Loucy (cell line): ENCODE measurements around the gene PPP2R1A.

Experiments used
- H2AFZ ChIP-seq: fragments of 200-600 bp; sonication (generic); 2 replicates; pipeline ENCODE4 v1.6.0; 2016; ENCODE audit warnings: antibody characterized with exemption, mild to moderate bottlenecking, low read length, moderate library complexity
- H3F3A ChIP-seq: fragments of 200-600 bp; 2 replicates; pipeline ENCODE4 v1.6.0; 2016; ENCODE audit warnings: antibody characterized with exemption, low read depth, mild to moderate bottlenecking
- H3K27me3 ChIP-seq: fragments of 200-600 bp; sonication (generic); 2 replicates; pipeline ENCODE4 v1.6.1; 2014; ENCODE audit warnings: low read length, mild to moderate bottlenecking; ENCODE audit not compliant: insufficient read depth, poor library complexity, severe bottlenecking
- H3K36me3 ChIP-seq: fragments of 200-600 bp; sonication (generic); 2 replicates; pipeline ENCODE4 v1.6.1; 2016; ENCODE audit warnings: low read length; ENCODE audit not compliant: insufficient read depth
- H3K4me1 ChIP-seq: fragments of 200-600 bp; sonication (generic); 2 replicates; pipeline ENCODE4 v1.5.1; 2014; ENCODE audit warnings: low read length, mild to moderate bottlenecking; ENCODE audit not compliant: insufficient read depth, poor library complexity, severe bottlenecking
- H3K4me2 ChIP-seq: fragments of 200-600 bp; sonication (generic); 2 replicates; pipeline ENCODE4 v1.6.0; 2014; ENCODE audit warnings: antibody characterized with exemption, low read length, low read depth, mild to moderate bottlenecking; ENCODE audit not compliant: poor library complexity, severe bottlenecking
- H3K4me3 ChIP-seq: fragments of 200-600 bp; sonication (generic); 2 replicates; pipeline ENCODE4 v1.5.1; 2014; ENCODE audit warnings: low read length, mild to moderate bottlenecking, mixed read lengths; ENCODE audit not compliant: poor library complexity, severe bottlenecking
- H3K79me2 ChIP-seq: fragments of 200-600 bp; sonication (generic); 2 replicates; pipeline ENCODE4 v1.6.1; 2014; ENCODE audit warnings: low read length; ENCODE audit not compliant: insufficient read depth
- H3K9ac ChIP-seq: fragments of 200-600 bp; sonication (generic); 2 replicates; pipeline ENCODE4 v1.6.0; 2014; ENCODE audit warnings: mild to moderate bottlenecking, low read depth, low read length, moderate library complexity; ENCODE audit not compliant: poor library complexity, severe bottlenecking
- H3K9me2 ChIP-seq: fragments of 200-600 bp; sonication (generic); replicated peaks from 2 replicates; pipeline ENCODE4 v1.6.1; 2016; ENCODE audit warnings: low read depth, low read length, mixed read lengths
- H3K9me3 ChIP-seq: fragments of 200-600 bp; sonication (generic); 2 replicates; pipeline ENCODE4 v1.6.1; 2014; ENCODE audit warnings: mild to moderate bottlenecking, antibody characterized with exemption, low read length, low read depth; ENCODE audit not compliant: insufficient read depth
- H4K20me1 ChIP-seq: fragments of 200-600 bp; sonication (generic); 2 replicates; pipeline ENCODE4 v1.6.0; 2014; ENCODE audit warnings: antibody characterized with exemption, low read length, mild to moderate bottlenecking; ENCODE audit not compliant: insufficient read depth, poor library complexity, severe bottlenecking
- EZH2phosphoT487 ChIP-seq: fragments of 200-600 bp; IDR thresholded peaks from 2 replicates; pipeline ENCODE4 v1.6.1; 2018; ENCODE audit warnings: antibody characterized with exemption, mild to moderate bottlenecking, moderate library complexity, borderline replicate concordance
- TF ChIP-seq, protein P1 (sequence below): fragments of 200-600 bp; sonication (generic); conservative IDR thresholded peaks from 2 replicates; pipeline ENCODE4 v1.5.1; 2014; ENCODE audit warnings: mild to moderate bottlenecking, antibody characterized with exemption, low read length

Gene PPP2R1A

DNA sequence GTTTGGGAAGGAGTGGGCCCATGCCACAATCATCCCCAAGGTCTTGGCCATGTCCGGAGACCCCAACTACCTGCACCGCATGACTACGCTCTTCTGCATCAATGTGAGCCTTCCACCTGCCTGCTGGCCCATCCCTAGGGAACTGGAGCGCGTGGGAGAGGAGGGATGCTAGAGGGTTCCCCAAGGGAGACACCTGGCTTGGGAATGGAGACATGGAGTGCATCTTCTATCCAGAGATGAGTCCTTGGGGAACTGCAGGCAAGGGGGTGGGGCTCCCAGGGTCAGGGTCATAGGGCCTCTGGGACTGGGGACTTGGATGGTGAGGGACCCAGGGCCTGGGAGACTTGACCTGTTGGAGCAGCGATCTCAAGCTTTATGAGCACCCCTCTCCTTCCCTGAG, 31.2 kb downstream of the PPP2R1A start:
- Histone ChIP-seq H3K36me3 (peaks cover 93% of the 10 kb centered on the region; the same call in 1 of the 2 replicates), H3K4me1 (no peaks in the 10 kb centered on the region), H3K4me3 (no peak overlapping the region), H3K9ac (no peak overlapping the region), H3K4me2 (no peak overlapping the region), H3K79me2 (no peaks in the 10 kb centered on the region), H3K27me3 (no peaks in the 10 kb centered on the region), H3F3A (no peaks in the 10 kb centered on the region), H2AFZ (no peak overlapping the region), H3K9me3 (no peaks in the 10 kb centered on the region), H4K20me1 (no peaks in the 10 kb centered on the region), H3K9me2 (no peaks in the 10 kb centered on the region)
- TF ChIP-seq, protein P1, sequence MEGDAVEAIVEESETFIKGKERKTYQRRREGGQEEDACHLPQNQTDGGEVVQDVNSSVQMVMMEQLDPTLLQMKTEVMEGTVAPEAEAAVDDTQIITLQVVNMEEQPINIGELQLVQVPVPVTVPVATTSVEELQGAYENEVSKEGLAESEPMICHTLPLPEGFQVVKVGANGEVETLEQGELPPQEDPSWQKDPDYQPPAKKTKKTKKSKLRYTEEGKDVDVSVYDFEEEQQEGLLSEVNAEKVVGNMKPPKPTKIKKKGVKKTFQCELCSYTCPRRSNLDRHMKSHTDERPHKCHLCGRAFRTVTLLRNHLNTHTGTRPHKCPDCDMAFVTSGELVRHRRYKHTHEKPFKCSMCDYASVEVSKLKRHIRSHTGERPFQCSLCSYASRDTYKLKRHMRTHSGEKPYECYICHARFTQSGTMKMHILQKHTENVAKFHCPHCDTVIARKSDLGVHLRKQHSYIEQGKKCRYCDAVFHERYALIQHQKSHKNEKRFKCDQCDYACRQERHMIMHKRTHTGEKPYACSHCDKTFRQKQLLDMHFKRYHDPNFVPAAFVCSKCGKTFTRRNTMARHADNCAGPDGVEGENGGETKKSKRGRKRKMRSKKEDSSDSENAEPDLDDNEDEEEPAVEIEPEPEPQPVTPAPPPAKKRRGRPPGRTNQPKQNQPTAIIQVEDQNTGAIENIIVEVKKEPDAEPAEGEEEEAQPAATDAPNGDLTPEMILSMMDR = no peak
- TF ChIP-seq EZH2phosphoT487 = no peak

DNA sequence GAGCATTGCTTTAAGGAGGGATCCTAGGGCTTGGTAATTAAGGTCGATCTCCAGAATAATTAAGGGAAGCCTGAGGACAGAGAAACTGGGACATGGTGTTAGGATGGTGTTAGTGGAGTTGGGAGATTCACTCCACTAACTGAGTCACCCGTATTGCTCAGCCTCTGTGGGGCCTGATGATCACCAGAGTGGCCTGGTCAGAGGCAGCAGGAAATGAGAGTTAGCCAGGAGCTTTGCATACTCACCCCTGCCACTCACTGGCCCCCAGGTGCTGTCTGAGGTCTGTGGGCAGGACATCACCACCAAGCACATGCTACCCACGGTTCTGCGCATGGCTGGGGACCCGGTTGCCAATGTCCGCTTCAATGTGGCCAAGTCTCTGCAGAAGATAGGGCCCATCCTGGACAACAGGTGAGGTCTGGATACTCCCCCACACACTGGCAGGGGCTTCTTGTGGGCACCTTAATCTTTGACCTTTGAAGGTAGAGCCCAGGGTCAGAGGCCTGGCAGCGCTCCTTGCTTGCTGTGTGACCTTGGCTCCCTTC, 32.1 kb downstream of the PPP2R1A start:
- Histone ChIP-seq H3K79me2 (no peaks in the 10 kb centered on the region), H3K9me3 (no peaks in the 10 kb centered on the region), H3K9ac (no peak overlapping the region), H3F3A (no peaks in the 10 kb centered on the region), H3K4me1 (no peaks in the 10 kb centered on the region), H4K20me1 (no peaks in the 10 kb centered on the region), H3K4me3 (no peak overlapping the region), H3K36me3 (peaks cover 95% of the 10 kb centered on the region; the same call in 1 of the 2 replicates), H2AFZ (no peak overlapping the region), H3K27me3 (no peaks in the 10 kb centered on the region), H3K9me2 (no peaks in the 10 kb centered on the region), H3K4me2 (no peak overlapping the region)
- no peak for TF ChIP-seq EZH2phosphoT487
- TF ChIP-seq, protein P1 = no peak

DNA sequence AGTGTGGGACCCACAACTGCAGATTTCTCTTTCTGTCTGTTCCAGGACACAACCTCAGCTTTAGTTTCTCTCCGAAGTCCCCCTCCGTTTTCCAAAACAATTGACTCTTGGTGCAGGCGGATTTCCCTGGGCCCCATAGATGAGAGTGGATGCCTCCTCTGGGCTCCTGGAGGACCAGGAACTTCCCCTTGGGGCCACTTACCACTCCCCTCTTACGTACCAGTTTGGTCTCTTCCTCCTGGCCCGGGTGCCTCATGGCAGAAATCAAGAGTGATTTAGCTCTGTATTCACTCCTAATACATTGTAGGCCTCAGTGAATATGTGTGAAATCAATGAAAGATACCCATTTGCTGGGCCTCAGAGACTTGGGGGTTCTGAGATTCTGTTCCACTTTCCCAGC, 34.4 kb downstream of the PPP2R1A start:
- Histone ChIP-seq H3K9me2 (no peaks in the 10 kb centered on the region), H3K4me3 (no peak overlapping the region), H4K20me1 (no peaks in the 10 kb centered on the region), H3K4me2 (no peak overlapping the region), H3K27me3 (no peaks in the 10 kb centered on the region), H3K4me1 (no peaks in the 10 kb centered on the region), H3K79me2 (no peaks in the 10 kb centered on the region), H3K36me3 (peaks cover 94% of the 10 kb centered on the region; the same call in 1 of the 2 replicates), H3F3A (no peaks in the 10 kb centered on the region), H3K9ac (no peak overlapping the region), H2AFZ (no peak overlapping the region), H3K9me3 (no peaks in the 10 kb centered on the region)
- no peak for TF ChIP-seq EZH2phosphoT487
- TF ChIP-seq, protein P1 = no peak
